GM23248 (cell line): ENCODE measurements around the gene SEC22A.

Experiments
- EZH2 ChIP-seq: fragments of 200-600 bp; sonication (generic); IDR thresholded peaks from 2 replicates; pipeline ENCODE4 v1.6.1; 2018; ENCODE audit warnings: antibody characterized with exemption, mild to moderate bottlenecking; ENCODE audit not compliant: insufficient read depth, poor library complexity, severe bottlenecking
- EZH2phosphoT487 ChIP-seq: fragments of 200-600 bp; sonication (generic); IDR thresholded peaks from 2 replicates; pipeline ENCODE4 v1.6.1; 2018; ENCODE audit warnings: antibody characterized with exemption, moderate library complexity, mild to moderate bottlenecking, low read depth; ENCODE audit not compliant: insufficient read depth

GRCh38 chr3:123303976-123304560 lies 102.3 kb downstream of the SEC22A start:
- TF ChIP-seq EZH2phosphoT487 (no peak), EZH2 (no peak)
